Measurements from ENCODE around the gene SLC24A3. TPM values are rescaled to one million over a fixed set of nuclear protein-coding genes. Genes with fewer than 3 reads are reported as not detected.

Gene SLC24A3
- total and polyA plus RNA-seq, 2 donors from 2014 or later = 0.86 to 5.2 TPM

DNA sequence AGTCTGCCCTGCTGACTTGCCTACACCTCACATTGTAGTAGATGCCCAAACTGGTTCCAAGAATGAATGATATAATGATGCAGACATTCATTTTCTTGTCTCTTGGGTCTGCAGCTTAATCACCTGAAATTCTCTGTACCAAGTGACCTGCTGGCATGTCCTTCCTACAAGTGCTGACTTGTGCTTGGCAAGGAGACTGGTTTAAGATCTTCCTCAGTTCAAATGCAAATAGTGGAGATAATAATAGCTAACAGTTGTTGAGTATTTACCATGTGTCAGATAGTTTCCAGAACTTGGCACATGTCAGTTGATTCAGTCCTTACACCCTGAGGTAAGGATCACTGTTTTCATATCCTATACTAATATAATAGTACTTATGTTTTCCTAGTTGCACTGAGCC lies 223.4 kb downstream of the SLC24A3 start:
- Histone ChIP-seq H3K4me3 (ENCODE audit: low read length in 3 of 3) (no peak overlapping the region), H3K27me3 (ENCODE audit: control insufficient read depth, insufficient read depth, low read length) (no peaks in the 10 kb centered on the region), H3K9me3 (ENCODE audit: control insufficient read depth in 2 of 3, insufficient read depth in 1 of 3, low read length in 3 of 3) (no peaks in the 10 kb centered on the region), H3K36me3 (ENCODE audit: control insufficient read depth in 2 of 3, insufficient read depth in 3 of 3, low read length in 3 of 3) (no peaks in the 10 kb centered on the region), H3K4me1 (ENCODE audit: control insufficient read depth in 2 of 3, insufficient read depth in 2 of 3, low read depth in 1 of 3, low read length in 3 of 3) (no peaks in the 10 kb centered on the region), H3K27ac (ENCODE audit: low read depth in 2 of 2, low read length in 2 of 2) (no peak overlapping the region), H3K9ac (ENCODE audit: low read length in 3 of 3) (no peak overlapping the region)
- TF ChIP-seq, protein P1, sequence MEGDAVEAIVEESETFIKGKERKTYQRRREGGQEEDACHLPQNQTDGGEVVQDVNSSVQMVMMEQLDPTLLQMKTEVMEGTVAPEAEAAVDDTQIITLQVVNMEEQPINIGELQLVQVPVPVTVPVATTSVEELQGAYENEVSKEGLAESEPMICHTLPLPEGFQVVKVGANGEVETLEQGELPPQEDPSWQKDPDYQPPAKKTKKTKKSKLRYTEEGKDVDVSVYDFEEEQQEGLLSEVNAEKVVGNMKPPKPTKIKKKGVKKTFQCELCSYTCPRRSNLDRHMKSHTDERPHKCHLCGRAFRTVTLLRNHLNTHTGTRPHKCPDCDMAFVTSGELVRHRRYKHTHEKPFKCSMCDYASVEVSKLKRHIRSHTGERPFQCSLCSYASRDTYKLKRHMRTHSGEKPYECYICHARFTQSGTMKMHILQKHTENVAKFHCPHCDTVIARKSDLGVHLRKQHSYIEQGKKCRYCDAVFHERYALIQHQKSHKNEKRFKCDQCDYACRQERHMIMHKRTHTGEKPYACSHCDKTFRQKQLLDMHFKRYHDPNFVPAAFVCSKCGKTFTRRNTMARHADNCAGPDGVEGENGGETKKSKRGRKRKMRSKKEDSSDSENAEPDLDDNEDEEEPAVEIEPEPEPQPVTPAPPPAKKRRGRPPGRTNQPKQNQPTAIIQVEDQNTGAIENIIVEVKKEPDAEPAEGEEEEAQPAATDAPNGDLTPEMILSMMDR (IDR thresholded peaks at IDR 0.05; ENCODE audit: borderline replicate concordance, extremely low read depth, insufficient read depth) = no peak
- FAIRE-seq = no peak
- intact Hi-C loops (cut with DNase I) = no loop called here
- DNase-seq = no peak

DNA sequence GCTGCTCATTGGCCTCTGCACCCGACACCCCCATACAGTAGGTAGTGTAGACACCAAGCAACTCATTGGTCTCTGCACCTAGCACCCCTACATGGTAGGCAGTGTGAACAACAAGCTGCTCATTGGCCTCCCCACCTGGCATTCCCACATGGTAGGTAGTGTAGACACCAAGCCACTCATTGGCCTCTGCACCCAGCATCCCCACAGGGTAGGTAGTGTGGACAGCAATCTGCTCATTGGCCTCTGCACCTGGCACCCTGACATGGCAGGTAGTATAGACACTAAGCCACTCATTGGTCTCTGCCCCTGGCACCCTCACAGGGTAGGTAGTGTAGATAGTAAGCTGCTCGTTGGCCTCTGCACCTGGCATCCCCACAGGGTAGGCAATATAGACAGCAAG lies 226.0 kb downstream of the SLC24A3 start:
- DNase-seq (no peak), FAIRE-seq (no peak)
- intact Hi-C loops (cut with DNase I) = no loop called here
- TF ChIP-seq, protein P1 (IDR thresholded peaks at IDR 0.05; ENCODE audit: borderline replicate concordance, extremely low read depth, insufficient read depth) = no peak
- no peaks in the 10 kb centered on the region for H3K4me1 ChIP-seq (ENCODE audit: control insufficient read depth in 2 of 3, insufficient read depth in 2 of 3, low read depth in 1 of 3, low read length in 3 of 3)
- H3K9me3 ChIP-seq (ENCODE audit: control insufficient read depth in 2 of 3, insufficient read depth in 1 of 3, low read length in 3 of 3) = peaks cover 0 to 6% (median 0%) of the 10 kb centered on the region in 3 donors
- no peak overlapping the region for H3K4me3 ChIP-seq (ENCODE audit: low read length in 3 of 3)
- H3K9ac ChIP-seq (ENCODE audit: low read length in 3 of 3) = no peak overlapping the region
- H3K27ac ChIP-seq (ENCODE audit: low read depth in 2 of 2, low read length in 2 of 2) = no peak overlapping the region
- no peaks in the 10 kb centered on the region for H3K36me3 ChIP-seq (ENCODE audit: control insufficient read depth in 2 of 3, insufficient read depth in 3 of 3, low read length in 3 of 3)
- H3K27me3 ChIP-seq (ENCODE audit: control insufficient read depth, insufficient read depth, low read length) = no peaks in the 10 kb centered on the region

DNA sequence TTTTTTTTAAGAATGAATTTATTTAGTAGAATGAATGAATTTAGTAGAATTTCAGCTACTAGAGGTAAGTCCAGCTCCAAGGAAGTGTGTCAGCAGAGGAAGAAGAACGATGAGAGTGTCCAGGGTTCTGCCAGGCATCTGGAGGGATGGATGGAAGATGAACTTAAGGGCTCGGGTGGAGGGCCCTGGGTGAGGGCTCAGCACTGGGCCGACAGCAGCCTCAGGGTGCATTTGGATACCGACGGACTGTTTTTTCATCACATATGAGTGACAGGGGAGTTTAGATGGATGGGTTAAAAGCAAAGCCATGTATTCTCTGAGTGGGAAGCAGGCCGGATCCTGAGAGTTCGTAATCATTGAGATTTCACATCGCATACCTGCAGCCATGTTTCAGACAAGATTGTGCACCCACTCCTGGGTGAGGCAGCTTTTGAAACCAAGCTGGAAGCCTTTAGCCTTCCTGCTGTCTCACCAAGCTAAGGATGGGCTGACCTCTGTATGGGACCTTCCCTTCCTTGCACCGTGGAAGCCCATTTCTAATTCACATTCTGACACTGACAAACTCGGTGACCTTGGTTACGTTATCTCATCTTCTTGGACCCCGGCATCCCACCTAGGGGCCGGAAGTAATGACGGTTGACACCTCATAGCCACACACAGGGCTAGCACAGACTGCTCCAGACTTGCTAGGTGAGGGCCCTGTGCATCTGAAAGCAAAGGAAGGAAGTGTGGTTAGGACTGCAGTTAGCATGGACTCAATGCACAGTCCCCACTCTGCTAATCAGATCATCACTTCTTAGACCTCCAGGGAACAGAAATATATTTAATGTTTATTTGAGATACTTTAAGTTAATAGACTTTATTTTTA lies 228.5 kb downstream of the SLC24A3 start:
- Histone ChIP-seq H3K27ac (ENCODE audit: low read depth in 2 of 2, low read length in 2 of 2) (no peak overlapping the region), H3K4me3 (ENCODE audit: low read length in 3 of 3) (no peak overlapping the region), H3K27me3 (ENCODE audit: control insufficient read depth, insufficient read depth, low read length) (no peaks in the 10 kb centered on the region), H3K36me3 (ENCODE audit: control insufficient read depth in 2 of 3, insufficient read depth in 3 of 3, low read length in 3 of 3) (no peaks in the 10 kb centered on the region), H3K4me1 (ENCODE audit: control insufficient read depth in 2 of 3, insufficient read depth in 2 of 3, low read depth in 1 of 3, low read length in 3 of 3) (no peaks in the 10 kb centered on the region), H3K9me3 (ENCODE audit: control insufficient read depth in 2 of 3, insufficient read depth in 1 of 3, low read length in 3 of 3) (peaks cover 0 to 9% (median 0%) of the 10 kb centered on the region in 3 donors), H3K9ac (ENCODE audit: low read length in 3 of 3) (no peak overlapping the region)
- DNase-seq = no peak
- TF ChIP-seq, protein P1 (IDR thresholded peaks at IDR 0.05; ENCODE audit: borderline replicate concordance, extremely low read depth, insufficient read depth) = no peak
- no peak for FAIRE-seq
- intact Hi-C loops (cut with DNase I) = no loop called here

Measured in kidney (tissue), 14 donors.